NCI-H128 (cell line): ENCODE measurements around the gene PLXNA2.

Source experiments
- DNase-seq: peaks from one replicate; lab custom pipeline; 2025; ENCODE audit not compliant: unreplicated experiment; lab: John Stamatoyannopoulos, UW

The PLXNA2 gene

DNA sequence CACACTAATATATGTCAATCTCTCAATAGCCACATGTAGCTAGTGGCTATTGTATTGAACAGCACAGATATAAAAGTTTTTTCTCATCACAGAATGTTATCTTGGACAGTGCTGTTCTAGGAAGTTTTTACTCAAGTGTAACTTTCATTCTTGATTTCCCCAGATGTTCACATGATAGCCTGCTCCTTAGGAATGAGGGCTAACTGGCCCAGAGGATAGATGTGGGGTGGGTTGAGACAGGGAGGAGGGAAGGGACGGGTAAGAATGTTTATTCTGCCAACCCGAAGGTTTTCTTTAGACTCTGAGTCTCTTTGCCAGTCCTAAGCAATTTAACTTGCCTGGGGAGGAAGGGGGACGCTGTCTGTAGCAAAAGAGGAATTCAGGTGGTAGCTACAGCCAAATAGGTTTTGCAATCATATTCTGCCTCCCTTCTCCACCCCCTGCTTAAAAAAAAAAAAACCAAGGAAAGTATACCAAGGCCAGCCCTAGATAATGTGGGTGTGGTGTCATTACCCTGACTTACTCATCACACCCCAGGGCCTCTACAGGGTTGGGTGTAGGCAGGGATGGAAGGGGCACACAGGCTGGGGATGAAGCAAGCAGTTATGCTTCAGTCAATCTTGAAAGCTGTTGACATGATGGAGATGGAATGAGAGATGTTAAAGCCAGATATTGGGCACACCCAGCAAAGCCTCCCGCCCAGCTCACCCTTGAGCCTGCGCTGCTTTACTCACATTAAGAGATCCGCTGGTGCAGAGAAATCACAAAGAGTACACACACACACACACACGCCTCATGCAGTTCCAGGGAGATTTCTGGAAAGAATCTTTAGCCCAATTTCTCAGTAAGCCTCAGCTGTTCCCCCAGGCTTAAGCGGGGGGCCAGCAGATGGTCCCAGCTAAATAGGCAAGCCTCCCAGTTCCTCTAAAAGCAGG, 59.9 kb downstream of the PLXNA2 start:
- DNase-seq = no peak

GRCh38 chr1:208182880-208183645, 61.1 kb downstream of the PLXNA2 start:
- no peak for DNase-seq

DNA sequence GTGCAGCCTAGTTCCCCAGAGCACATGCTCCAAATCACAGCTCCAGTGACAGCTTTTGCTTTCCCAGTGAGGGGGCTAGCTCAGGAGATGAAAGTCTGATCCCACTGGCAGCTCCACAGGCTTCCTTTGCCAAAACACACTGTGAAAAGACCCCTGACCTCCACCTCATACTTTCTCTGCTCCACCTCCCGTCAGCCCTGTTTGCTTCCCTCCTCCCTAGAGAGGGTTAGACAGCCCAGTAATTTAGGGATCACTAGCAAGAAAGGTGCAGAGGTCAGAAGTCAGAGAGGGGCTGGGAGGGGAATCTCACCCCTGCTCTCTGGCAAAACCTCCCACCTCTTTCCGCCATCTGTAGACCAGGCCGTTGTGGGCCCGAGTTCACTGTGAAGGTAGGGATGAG, 62.8 kb downstream of the PLXNA2 start:
- no peak for DNase-seq

- DNase-seq = no peak
Measured at GRCh38 chr1:208180421-208180820, 63.8 kb downstream of the PLXNA2 start.

DNA sequence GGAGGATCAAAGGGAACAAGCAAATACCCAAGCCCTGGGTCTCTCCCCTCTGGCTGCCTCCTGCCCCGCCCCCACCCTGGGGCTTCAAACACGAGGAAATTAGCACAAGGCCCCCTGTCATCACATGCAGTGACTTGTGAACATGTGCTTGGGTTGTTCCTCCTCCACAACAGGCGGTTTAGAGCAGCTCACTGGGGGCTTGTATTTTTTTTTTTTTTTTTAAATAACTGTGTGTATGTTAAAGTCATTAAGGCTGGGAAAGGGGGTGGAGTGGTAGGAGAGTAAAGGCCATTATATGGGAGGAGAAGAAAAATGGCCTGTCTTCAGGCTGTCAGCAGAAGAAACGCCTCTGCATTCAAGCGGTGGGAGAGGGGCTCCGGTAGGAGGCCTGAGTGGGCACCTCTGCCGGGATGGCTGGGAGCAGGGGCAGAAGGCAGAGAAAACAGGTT, 64.2 kb downstream of the PLXNA2 start:
- DNase-seq = no peak

DNA sequence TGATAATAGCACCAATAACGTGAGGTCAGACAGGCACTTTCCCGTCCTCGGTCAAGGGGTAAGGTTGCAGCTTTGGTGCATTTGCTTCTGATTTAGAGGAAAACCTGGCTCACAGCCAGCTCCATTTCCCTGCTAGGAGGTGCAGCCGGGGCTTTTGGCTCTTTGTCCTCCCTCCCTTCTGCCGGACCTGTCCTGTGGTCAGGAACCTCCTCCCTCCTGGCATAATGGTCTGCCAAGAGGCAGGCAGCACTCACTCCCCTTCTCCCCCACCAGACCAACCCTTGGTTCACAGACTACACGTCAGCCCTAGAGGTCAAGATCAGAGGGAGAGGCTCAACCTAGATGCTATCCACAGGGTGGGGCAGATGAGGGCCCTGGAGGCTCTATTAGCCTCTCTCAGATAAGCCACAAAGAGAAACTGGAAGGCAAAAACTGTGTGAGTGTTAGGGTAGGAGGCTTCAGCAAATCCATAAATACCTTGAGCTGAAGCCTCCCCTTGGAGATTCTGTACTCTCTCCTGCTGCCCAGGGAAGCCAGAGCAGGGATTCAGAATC, 64.8 kb downstream of the PLXNA2 start:
- DNase-seq = no peak

DNA sequence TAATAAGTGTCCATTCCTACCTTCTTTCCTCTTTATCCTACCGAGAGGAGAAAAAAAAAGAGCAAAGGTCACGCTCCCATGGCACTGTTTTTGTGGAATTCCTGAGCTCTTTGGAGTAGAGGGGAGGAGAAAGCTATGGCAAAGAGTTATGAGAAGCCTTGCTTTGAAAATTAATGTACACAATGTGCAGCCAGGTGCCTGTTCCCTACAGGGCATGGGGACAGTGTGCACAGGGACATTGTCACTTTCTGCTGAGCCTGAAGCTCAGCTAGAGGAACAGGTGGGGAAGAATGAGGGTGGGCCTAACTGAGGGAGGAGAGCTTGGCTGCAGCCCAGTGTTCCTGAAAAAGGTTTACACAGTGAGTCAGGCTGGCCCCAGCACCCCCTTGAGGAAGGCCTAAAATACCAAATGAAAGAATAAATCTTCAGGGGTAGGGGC, 66.1 kb downstream of the PLXNA2 start:
- DNase-seq = peak; percentile 52

DNA sequence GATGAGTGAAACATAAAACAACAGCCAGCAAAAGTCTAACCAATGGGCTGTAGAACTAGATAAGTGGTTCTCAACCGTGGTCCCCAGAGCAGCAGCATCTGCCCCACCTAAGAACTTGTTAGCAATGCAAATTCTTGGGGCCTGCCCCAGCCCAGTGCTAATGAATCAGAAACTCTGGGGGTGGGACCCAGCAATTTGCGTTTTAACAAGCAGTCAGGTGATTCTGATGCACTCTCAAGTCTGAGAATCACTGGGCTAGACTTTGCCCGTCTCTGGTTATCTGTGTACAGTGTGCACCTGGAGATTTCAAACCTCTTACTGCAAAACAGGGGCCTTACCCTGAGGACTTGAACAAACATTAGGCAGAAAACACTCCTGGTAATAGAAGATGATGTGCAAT, 66.5 kb downstream of the PLXNA2 start:
- DNase-seq = peak; percentile 82

DNA sequence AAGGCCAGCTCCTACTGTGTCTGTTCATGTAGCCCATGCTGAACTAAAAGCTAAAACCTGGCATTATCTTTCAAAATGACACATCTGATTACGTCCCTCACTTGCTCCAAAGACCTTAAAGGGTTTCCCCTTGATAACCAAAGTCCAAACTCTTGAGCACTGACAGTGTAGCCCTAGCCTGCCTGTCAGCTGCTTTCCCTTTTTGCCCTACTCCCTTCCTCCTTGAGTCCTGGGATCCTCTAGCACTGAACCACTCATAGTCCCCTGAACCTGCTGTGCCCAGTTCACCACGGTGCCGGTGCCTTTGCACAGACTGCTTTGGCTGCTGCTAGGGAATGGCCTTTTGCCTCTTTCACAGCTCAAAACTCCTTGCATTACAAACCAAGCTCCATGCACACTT, 67.5 kb downstream of the PLXNA2 start:
- no peak for DNase-seq

GRCh38 chr1:208175508-208175895, 68.7 kb downstream of the PLXNA2 start:
- no peak for DNase-seq

- DNase-seq = no peak
Measured at GRCh38 chr1:208174731-208175507, 69.3 kb downstream of the PLXNA2 start.

GRCh38 chr1:208174200-208174599, 70.0 kb downstream of the PLXNA2 start:
- DNase-seq = no peak

GRCh38 chr1:208173749-208174148, 70.4 kb downstream of the PLXNA2 start:
- no peak for DNase-seq

DNA sequence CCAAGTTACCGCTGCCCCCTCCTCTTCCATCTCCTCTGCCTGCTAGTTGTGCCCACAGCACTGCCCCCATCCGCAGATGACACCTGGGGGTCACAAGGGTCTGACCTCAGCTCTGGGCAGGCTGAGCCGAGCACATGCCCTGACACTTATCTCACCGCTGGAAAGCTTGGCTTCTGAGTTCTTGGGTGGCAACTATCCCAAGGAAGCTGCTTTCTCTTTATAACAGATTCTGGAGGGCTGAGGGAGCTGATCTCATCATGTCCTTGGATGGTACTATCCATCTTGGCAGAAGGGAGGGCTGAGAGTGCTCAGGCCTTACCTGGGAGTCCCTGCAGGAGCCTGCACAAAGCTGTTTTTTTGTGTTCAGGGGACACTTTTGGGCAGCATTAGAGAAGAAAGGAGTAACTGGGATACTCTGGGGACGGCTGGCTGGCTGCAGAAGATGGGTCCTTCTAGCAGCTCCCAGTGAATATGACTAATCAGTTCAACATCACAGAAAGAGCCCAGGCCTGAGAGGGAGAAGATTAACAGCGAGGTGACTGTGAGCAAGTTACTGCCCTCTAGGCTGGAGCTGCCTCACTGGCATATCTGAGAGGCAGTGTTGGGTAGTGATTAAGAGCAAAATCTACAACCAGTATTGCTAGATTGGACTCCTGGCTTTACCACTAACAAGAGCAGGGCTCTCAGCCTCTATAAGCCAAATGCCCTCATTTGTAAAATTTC, 71.6 kb downstream of the PLXNA2 start:
- no peak for DNase-seq

- no peak for DNase-seq
Measured at GRCh38 chr1:208171616-208172422, 72.4 kb downstream of the PLXNA2 start.

GRCh38 chr1:208170252-208170651, 73.9 kb downstream of the PLXNA2 start:
- DNase-seq = peak; percentile 69

GRCh38 chr1:208169081-208169879, 74.9 kb downstream of the PLXNA2 start:
- no peak for DNase-seq

DNA sequence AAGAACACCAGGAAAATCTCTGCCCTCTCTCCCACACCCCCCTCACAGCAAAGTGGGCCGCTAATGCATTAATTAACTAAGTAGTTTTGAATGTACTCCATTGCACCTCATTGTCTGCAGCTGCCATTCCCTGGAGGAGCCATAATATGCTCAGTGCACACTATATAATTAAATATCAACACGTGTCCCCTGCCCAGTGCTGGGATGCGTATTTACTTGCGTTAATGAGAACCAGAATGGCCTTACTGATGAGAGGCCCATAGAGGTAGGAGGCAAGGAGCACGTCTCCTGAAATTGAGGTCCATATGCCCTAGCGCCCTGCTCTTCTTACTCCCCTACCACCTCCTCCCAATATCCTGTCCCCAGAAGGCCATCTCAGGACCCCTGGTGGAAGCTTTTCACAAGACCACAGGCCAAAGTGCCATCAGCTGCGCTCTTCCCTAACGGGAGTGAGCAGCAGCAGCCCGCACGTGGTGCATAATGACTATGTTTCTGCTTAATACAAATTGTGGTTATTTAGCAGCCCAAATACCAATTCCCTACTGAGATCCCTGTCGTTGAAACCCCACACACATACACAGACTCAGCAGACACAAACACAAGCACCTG, 76.8 kb downstream of the PLXNA2 start:
- no peak for DNase-seq
